K562 (cell line): ENCODE data around the gene PCDHA13. TPM values are rescaled to one million over a fixed set of nuclear protein-coding genes. Genes with fewer than 3 reads are reported as not detected.

Experiments
- ATAC-seq: fragments of 200-7000 bp; cut with Tn5 transposase; 3 replicates; pipeline ENCODE4 v1.9.1; 2020; ENCODE audit warnings: moderate library complexity
- BruUV-seq: library from RNA; stranded (reverse); fragments of 400-500 nt; replicated peaks from 2 replicates; lab custom pipeline; 2021; lab: Mats Ljungman, UMichigan
- CTCF ChIA-PET: fragments of 300-600 bp; formaldehyde crosslinking; extraction: SDS; loops from one replicate; lab custom pipeline; 2021; ENCODE audit warnings: low intra/inter-chr PET ratio; lab: Yijun Ruan, JAX
- POLR2A ChIA-PET: fragments of 300-600, 350-650 bp; sonication (Branson Sonifier 250); formaldehyde crosslinking; extraction: SDS; loops from one replicate; lab custom pipeline; 2021; ENCODE audit warnings: antibody characterized with exemption, inconsistent platforms; lab: Yijun Ruan, JAX
- DNase-seq, 4 experiments: peaks; one replicate each; pipeline versions ENCODE4 v3.0.0 to v3.0.0-alpha.2; 2011 to 2018; ENCODE audit warnings: low spot score in 3 of 4, mixed read lengths in 3 of 4; ENCODE audit errors: extremely low read depth in 1 of 4
- FAIRE-seq: peaks from 2 replicates; lab custom pipeline; 2011; peaks lifted over from hg19 to GRCh38; lab: Jason Lieb, UNC
- H2AFZ ChIP-seq: 2 replicates; pipeline ENCODE4 v1.6.0; 2011; ENCODE audit warnings: low read depth, low read length, control low read depth, inconsistent platforms
- H3K27ac ChIP-seq: fragments of 200-600 bp; 3 replicates; pipeline ENCODE4 v1.8.0; 2011; ENCODE audit warnings: low read depth, mild to moderate bottlenecking, control low read depth, inconsistent platforms, low read length, moderate library complexity, mixed read lengths; ENCODE audit errors: extremely low read depth
- H3K27me3 ChIP-seq, 2 experiments: fragments of 300-600 bp in 1 of 2; 2 replicates in 1 of 2; 3 replicates in 1 of 2; pipeline versions ENCODE4 v1.6.0 to v1.8.0; 2011; ENCODE audit warnings: inconsistent platforms in 2 of 2, low read length in 2 of 2, mild to moderate bottlenecking in 1 of 2, mixed read lengths in 1 of 2, moderate library complexity in 1 of 2; ENCODE audit not compliant: control insufficient read depth in 2 of 2, insufficient read depth in 2 of 2
- H3K36me3 ChIP-seq: fragments of 300-600 bp; 3 replicates; pipeline ENCODE4 v1.8.0; 2011; ENCODE audit warnings: mild to moderate bottlenecking, low read length, inconsistent platforms; ENCODE audit not compliant: control insufficient read depth, insufficient read depth
- H3K4me1 ChIP-seq, 2 experiments: fragments of 200-600 bp in 1 of 2; replicated peaks in 1 of 2; 2 replicates in 1 of 2; 3 replicates in 1 of 2; pipeline versions ENCODE4 v1.5.1 to v1.8.0; 2011; ENCODE audit warnings: inconsistent platforms in 2 of 2, low read length in 2 of 2, mild to moderate bottlenecking in 1 of 2, mixed read lengths in 1 of 2, moderate library complexity in 1 of 2; ENCODE audit not compliant: control insufficient read depth in 2 of 2, insufficient read depth in 2 of 2
- H3K4me2 ChIP-seq: 2 replicates; pipeline ENCODE4 v1.6.1; 2011; ENCODE audit warnings: low read length, control low read depth, inconsistent platforms, mixed read lengths; ENCODE audit not compliant: insufficient read depth
- H3K4me3 ChIP-seq: fragments of 200-600 bp; sonication (generic), shearing (Covaris generic); 2 replicates; pipeline ENCODE4 v1.5.1; 2016; ENCODE audit warnings: control low read depth, inconsistent platforms
- H3K79me2 ChIP-seq: fragments of 200-600 bp; 3 replicates; pipeline ENCODE4 v1.8.0; 2011; ENCODE audit warnings: low read length, inconsistent platforms; ENCODE audit not compliant: control insufficient read depth, insufficient read depth
- H3K9ac ChIP-seq, 2 experiments: 2 replicates each; pipeline versions ENCODE4 v1.6.0 to v1.6.1; 2011; ENCODE audit warnings: low read depth in 2 of 2, low read length in 2 of 2, control low read depth in 1 of 2, inconsistent platforms in 1 of 2, mild to moderate bottlenecking in 1 of 2, mixed read lengths in 1 of 2; ENCODE audit not compliant: insufficient read depth in 1 of 2
- H3K9me1 ChIP-seq: one replicate; pipeline ENCODE4 v1.6.0; 2011; ENCODE audit warnings: inconsistent platforms, mild to moderate bottlenecking, low read length, moderate library complexity; ENCODE audit not compliant: control insufficient read depth, insufficient read depth
- H3K9me3 ChIP-seq: replicated peaks from 2 replicates; pipeline ENCODE4 v1.5.1; 2011; ENCODE audit warnings: low read depth, low read length, inconsistent platforms; ENCODE audit not compliant: control insufficient read depth, insufficient read depth
- H4K20me1 ChIP-seq: replicated peaks from 2 replicates; pipeline ENCODE4 v1.6.1; 2011; ENCODE audit warnings: low read length, inconsistent platforms, mixed read lengths; ENCODE audit not compliant: control insufficient read depth, insufficient read depth
- WGBS: fragments of 100-300 bp; shearing (Covaris generic); methylation state at CpG from one replicate; pipeline ENCODE4 v1.1.6; 2016; ENCODE audit warnings: low coverage, mixed read lengths; ENCODE audit not compliant: insufficient coverage; ENCODE audit errors: missing lambda C conversion rate; 5-methylcytosine and 5-hydroxymethylcytosine counted together
- in situ Hi-C: fragments of 300-500 bp; cut with MboI; formaldehyde crosslinking; loops from 4 replicates; pipeline ENCODE4 v1.15.0; 2018; ENCODE audit warnings: inconsistent platforms, mixed read lengths
- intact Hi-C: fragments of 100-400 bp; cut with micrococcal nuclease; formaldehyde crosslinking; loops from 2 replicates; pipeline ENCODE4 v1.14.2; 2022
- polyA plus RNA-seq, 8 experiments: library from polyadenylated mRNA; depleted of rRNA in 4 of 8; stranded (reverse) in 5 of 8; unstranded in 3 of 8; fragments of >200 nt; fragmentation: Nextera tagmentation in 2 of 8; fragmentation: Illumina TruSeq in 1 of 8; extraction: Ambion mirVana in 2 of 8; extraction: Trizol in 1 of 8; gene quantifications; 2 replicates each; pipeline versions ENCODE4 v1.2.1 to v1.2.3, GENCODE V29; 2011 to 2014; ENCODE audit warnings: inconsistent platforms in 1 of 8, missing spikeins in 1 of 8
- total RNA-seq, 7 experiments: library from RNA; depleted of rRNA in 6 of 7; stranded (reverse); fragments of >200 nt in 6 of 7; fragmentation: Illumina TruSeq in 2 of 7; extraction: Trizol in 2 of 7; gene quantifications; 2 replicates each; pipeline versions ENCODE4 v1.2.1 to v1.2.3, GENCODE V29; 2011 to 2021; ENCODE audit warnings: low replicate concordance in 1 of 7
- TF ChIP-seq, protein P1 (sequence below): IDR thresholded peaks from 3 replicates; pipeline ENCODE4 v1.6.1; 2011; ENCODE audit warnings: borderline replicate concordance, mild to moderate bottlenecking, moderate library complexity; ENCODE audit not compliant: insufficient read length; ENCODE audit errors: extremely low read depth
- TF ChIP-seq, protein P2 (sequence below): sonication (generic); formaldehyde crosslinking; IDR thresholded peaks from 2 replicates; pipeline ENCODE4 v1.8.0; 2022; ENCODE audit warnings: missing genetic modification reagents, mild to moderate bottlenecking, moderate library complexity, borderline replicate concordance

Gene PCDHA13
- total and polyA plus RNA-seq, 9 of the 15 experiments (the other 6 are each of a cell fraction or from before 2014, with no cell fraction given) = not detected

DNA sequence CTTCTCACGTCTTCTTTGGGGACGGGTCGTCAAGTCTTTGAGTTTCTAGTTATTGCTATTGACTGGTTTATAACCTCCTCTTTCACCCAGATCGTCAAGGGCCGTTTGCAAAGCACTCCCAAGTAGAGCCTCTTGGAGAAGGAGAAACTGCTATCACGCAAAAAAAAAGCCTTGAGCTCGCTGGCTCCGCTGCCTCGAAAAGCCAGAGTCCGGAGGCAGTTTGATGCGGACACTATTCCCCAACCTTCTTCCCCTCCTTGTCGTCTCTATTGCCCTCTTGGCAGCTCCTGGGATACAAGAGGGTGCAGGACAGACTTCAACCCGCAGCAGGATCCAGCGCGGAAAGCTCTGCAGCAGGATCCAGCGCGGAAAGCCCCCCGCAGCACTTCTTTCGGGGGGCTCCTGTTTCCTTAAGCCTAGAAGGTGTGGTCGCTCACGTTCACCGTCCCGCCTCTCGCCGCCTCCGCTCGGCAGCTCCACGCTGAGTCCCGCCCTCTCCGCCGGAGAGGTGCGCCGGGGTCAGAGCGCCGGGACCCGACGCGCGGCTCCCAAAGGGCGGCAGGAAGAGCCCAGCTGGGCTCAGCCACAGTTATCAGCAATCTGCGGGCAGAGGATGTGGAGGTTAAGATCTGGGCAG is 44.0 kb downstream of the PCDHA13 start, which contains the start of gene PCDHAC1:
Gene PCDHAC1, plus strand, starts transcription at position 494 of the 637 bp plus-strand sequence. CDS start 594 bp downstream, outside the sequence.
- TF ChIP-seq, protein P1, sequence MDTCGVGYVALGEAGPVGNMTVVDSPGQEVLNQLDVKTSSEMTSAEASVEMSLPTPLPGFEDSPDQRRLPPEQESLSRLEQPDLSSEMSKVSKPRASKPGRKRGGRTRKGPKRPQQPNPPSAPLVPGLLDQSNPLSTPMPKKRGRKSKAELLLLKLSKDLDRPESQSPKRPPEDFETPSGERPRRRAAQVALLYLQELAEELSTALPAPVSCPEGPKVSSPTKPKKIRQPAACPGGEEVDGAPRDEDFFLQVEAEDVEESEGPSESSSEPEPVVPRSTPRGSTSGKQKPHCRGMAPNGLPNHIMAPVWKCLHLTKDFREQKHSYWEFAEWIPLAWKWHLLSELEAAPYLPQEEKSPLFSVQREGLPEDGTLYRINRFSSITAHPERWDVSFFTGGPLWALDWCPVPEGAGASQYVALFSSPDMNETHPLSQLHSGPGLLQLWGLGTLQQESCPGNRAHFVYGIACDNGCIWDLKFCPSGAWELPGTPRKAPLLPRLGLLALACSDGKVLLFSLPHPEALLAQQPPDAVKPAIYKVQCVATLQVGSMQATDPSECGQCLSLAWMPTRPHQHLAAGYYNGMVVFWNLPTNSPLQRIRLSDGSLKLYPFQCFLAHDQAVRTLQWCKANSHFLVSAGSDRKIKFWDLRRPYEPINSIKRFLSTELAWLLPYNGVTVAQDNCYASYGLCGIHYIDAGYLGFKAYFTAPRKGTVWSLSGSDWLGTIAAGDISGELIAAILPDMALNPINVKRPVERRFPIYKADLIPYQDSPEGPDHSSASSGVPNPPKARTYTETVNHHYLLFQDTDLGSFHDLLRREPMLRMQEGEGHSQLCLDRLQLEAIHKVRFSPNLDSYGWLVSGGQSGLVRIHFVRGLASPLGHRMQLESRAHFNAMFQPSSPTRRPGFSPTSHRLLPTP = no peak
- TF ChIP-seq, protein P2, sequence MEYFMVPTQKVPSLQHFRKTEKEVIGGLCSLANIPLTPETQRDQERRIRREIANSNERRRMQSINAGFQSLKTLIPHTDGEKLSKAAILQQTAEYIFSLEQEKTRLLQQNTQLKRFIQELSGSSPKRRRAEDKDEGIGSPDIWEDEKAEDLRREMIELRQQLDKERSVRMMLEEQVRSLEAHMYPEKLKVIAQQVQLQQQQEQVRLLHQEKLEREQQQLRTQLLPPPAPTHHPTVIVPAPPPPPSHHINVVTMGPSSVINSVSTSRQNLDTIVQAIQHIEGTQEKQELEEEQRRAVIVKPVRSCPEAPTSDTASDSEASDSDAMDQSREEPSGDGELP (CRISPR knock-in tag) = peak; percentile 33; the same call in 1 of the 2 replicates
- Histone ChIP-seq H3K4me2 (no peak within 1 kb of the TSS), H3K9me3 (no peaks in the 10 kb centered on the region), H2AFZ (no peak within 1 kb of the TSS), H3K4me1 (peaks cover 0 to 12% of the 10 kb centered on the region in 2 experiments; a peak in 1 of 5 replicates), H3K79me2 (no peaks in the 10 kb centered on the region), H3K9me1 (no peaks in the 10 kb centered on the region), H3K9ac (no peak within 1 kb of the TSS), H3K4me3 (no peak within 1 kb of the TSS), H3K36me3 (no peaks in the 10 kb centered on the region), H4K20me1 (no peaks in the 10 kb centered on the region), H3K27ac (no peak within 1 kb of the TSS), H3K27me3 (peaks cover 0 to 12% of the 10 kb centered on the region in 2 experiments; a peak in 1 of 5 replicates)
- BruUV-seq = no TSS peak
- WGBS = 6% methylated on average over 40 of the region's 41 CpGs
- FAIRE-seq (no peak), DNase-seq (no peak), ATAC-seq (peak; percentile 70)
- in situ Hi-C loops = no loop called here
- intact Hi-C loops = no loop called here
- POLR2A ChIA-PET = no interaction called here
- CTCF ChIA-PET = no interaction called here
